Cerebellar nuclear complex (tissue), 1 donor: ENCODE data around the gene KMT2D.
A peak's percentile ranks its signal among the peaks of the same experiment; 100 is the strongest.
"Not testable (repeated sequence)": the region's sequence is repeated elsewhere in the genome, so short reads cannot be mapped to it uniquely, and the experiment has no call there.

Experiments
- DNase-seq, 2 experiments: peaks; one replicate each; lab custom pipeline; 2025; lab: John Stamatoyannopoulos, UW

Gene KMT2D

GRCh38 chr12:49088150-49088931 is 27.7 kb upstream of the KMT2D start:
- peak; percentile 56 to 83 for DNase-seq

GRCh38 chr12:49086116-49086515 is 25.5 kb upstream of the KMT2D start:
- no peak for DNase-seq

- no peak for DNase-seq
Observed at GRCh38 chr12:49084438-49084837, 23.8 kb upstream of the KMT2D start.

- no peak for DNase-seq
Observed at GRCh38 chr12:49079793-49080192, 19.2 kb upstream of the KMT2D start.

DNA sequence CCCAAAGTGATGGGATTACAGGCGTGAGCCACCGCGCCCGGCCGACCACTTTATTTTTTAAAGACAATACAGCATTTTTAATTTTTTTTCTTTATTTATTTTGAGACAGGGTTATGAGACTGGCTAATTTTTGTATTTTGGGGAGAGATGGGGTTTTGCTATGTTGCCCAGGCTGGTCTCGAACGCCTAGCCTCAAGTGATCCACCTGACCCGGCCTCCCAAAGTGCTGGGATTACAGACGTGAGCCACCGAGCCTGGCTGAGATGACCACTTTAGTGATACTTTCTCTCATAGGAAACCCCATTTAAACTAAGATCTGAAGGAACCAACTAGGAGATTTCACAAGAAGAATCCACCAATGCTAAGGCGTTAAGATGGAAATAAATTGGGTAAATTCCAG is 10.4 kb upstream of the KMT2D start:
- no peak for DNase-seq

- DNase-seq = peak; percentile 36 to 80
Observed at GRCh38 chr12:49069507-49070346, 9.1 kb upstream of the KMT2D start, which contains the start of gene RHEBL1. Gene RHEBL1 (minus strand): TSS chr12:49069979. CDS start chr12:49069785, 194 bp downstream.

DNA sequence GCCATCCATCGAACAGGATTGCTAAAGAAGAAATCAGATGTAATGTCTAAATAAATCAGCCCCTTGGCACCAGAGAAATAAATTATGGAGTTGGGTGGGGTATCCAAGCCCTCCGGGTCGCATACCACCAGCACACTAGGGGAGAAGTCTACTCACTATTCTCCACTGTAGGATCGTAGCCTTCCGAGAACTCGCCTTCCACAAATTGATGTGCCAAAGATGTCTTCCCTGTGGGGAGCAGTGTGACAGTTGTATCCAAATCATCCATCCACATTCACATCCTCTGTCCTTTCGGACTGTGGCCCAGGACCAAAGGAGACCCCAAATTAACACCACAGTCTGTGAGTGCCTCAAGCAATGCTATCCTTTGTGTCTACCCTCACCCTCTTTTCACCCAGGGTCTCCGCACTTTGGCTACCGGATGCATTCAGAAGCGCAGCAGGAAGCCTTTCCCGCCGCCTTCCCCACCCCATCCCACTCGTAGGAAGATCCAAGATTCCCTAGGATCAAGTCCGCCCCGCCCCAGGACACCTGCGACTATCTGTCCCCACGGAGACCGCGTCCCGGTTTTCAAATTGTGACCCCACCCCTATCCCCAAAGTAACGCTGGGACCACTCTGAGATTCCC is 8.4 kb upstream of the KMT2D start:
- DNase-seq = no peak

DNA sequence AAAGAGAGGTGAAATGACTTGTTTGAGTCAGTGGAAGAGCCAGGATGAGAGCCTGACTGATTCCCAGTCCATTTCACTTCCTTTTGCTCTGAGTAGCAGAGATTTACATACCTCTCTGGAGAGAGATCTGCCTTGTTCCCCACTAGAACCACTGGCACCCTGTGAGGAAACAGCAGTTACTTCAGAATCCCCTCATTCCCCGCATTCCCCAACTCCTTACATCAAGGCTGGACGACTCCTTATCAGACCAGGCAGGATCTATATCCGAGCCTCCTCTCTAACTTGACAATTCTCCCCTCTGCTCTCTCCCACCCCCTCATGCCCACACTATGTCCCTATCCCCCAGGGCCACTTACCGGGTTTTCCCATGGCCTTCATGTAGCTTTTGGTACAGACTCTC is 5.5 kb upstream of the KMT2D start:
- no peak for DNase-seq

GRCh38 chr12:49064767-49065152 is 4.2 kb upstream of the KMT2D start:
- DNase-seq = no peak

GRCh38 chr12:49061916-49062315 is 1.3 kb upstream of the KMT2D start:
- not testable (repeated sequence) for DNase-seq

- DNase-seq = no peak
Observed at GRCh38 chr12:49061157-49061650, 610 bp upstream of the KMT2D start.

DNA sequence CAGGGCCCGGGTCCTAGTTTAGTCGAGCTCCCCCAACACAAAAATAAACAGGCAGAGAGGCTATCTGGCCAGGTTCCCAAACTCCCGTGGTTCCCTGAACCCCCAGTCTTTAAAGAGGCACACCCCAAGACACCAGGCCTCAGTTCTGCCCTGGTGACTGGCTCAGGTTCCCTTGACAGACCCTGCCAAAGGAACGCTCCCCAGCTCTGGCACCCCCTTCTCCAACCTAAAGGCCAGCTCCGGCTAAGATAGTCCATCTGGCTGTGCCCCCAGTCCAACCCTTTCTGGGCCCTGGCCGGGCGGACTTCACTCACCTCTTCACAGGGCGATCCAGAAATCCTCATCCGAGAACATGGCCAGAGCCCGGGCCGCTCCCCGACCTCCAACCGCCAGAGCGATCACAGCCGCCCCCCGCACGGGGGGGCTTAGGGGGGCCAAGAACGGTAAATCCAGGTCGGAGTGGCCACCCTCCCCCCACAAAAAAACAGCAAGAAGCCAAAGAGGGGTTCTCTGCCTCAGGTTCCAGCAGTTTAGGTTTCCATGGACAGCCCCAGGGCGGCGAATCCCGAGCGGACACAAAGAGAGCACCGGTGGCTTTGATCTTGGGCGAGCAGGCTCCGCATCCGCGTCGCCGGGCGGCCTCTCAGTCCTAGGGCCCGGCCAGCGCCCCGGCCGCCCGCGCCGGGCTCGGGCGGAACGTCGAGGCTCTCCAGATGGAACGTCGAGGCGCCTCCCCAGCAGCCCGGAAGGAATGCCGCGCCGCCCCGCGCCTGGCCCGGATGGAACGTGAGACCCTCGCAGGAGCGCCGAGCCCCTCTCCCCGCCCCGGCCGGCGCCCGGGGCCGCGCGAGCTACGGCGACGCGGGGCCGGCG is 1.1 kb downstream of the KMT2D start:
- no peak for DNase-seq

DNA sequence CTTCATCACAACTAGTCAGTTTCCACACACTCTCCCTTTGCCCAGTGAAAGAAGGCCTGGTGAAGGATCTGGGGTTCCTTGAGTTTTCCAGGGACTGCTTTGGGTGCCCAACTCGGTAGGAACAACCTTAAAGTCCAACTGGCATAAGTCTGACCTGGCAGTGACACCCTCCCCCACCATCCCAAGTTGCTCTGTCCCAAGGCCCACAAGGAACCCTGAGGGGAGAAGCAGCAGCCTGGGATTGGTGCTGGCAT is 1.6 kb downstream of the KMT2D start:
- no peak for DNase-seq

GRCh38 chr12:49058366-49059044 is 2.1 kb downstream of the KMT2D start:
- DNase-seq = no peak

DNA sequence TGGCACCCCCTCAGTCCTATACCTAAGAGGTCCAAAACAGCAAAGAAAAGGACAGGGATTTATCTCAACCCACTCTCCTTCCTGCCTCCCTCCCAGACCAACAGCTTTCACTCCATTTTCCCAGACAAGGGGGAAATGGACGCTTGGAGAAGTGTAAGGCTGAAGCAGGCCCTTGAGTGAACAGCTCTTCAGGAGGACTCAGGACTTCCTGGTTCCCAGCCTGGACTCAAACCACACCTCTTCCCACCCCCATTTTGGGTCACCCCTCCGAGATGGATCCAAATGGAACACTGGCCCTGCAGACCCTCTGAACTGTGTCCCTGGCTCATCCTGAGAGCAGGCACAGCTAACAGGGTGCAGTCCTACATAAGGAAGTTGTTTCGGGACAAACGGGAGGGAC is 2.7 kb downstream of the KMT2D start:
- no peak for DNase-seq

DNA sequence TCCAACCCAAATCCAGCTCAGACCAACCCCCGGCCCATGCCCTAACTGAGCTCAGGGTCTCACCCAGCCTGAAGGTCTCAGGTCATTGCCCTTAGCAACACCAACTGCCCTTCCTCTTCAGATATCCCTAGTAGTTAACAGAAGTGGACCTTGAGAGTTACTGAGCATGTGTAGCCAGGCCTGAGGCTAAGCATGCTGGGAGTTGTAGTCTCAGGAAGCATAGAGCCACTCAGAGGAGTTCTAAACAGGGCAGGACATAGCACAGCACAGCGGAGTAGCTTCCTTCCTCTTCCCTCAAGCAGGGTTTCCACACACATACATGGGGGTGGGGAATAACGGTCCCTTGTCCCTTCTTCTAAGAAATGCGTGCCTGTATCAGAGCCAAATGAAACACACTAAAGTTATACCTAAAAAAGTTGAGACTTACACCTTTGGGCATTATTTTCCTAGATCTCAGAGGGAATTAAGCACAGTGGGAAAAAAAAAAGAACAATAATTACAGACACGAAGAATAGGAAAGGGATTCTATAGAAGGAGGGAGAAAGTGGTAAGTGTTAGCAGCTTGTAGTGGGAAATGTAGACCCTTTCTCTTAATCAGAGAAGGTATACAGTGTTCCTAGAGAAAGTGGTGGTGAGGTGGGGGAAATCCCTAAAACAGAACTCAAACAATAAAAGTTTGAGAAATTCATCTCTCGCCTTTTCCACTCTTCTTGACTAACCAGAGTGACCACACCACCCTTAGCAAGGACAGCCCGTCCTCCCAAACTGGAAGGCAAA is 4.4 kb downstream of the KMT2D start:
- DNase-seq = no peak

DNA sequence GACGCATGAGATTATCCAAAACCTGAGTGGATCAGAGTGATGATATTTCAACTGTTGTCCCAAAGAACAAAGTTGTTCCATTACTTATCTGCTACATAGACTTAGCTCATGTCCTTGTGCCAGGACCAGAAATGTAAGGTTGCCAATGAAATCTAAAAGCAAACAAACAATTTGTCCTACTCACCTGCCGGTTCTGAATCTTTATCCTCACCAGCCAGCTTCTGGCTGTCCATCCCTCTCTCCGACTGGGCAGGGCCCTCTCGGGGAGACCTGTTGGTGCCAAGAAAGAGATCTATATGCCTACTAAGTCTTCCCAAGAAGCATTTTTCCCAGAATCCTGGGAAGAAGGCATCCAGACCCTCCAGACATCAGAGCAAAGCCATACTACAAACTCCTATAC is 5.5 kb downstream of the KMT2D start:
- no peak for DNase-seq

- DNase-seq = no peak
Observed at GRCh38 chr12:49054524-49054923, 6.1 kb downstream of the KMT2D start.

- no peak for DNase-seq
Observed at GRCh38 chr12:49054096-49054495, 6.5 kb downstream of the KMT2D start.

- no peak for DNase-seq
Observed at GRCh38 chr12:49052451-49053208, 8.0 kb downstream of the KMT2D start.
